Ovary (tissue), 9 donors: ENCODE data around the gene ALDH3A2. TPM values are rescaled to one million over a fixed set of nuclear protein-coding genes. Genes with fewer than 3 reads are reported as not detected.

ENCODE experiments used
- DNase-seq, 5 donors: peaks; one replicate each; pipeline ENCODE4 v3.0.0-alpha.2; 2019 to 2020
- H3K27ac ChIP-seq, 2 donors: fragments of 200-600 bp; one replicate each; pipeline versions ENCODE4 v1.5.1 to v1.8.0; 2019 to 2022
- H3K27me3 ChIP-seq: fragments of 200-600 bp; one replicate; pipeline ENCODE4 v1.8.0; 2022
- H3K36me3 ChIP-seq: fragments of 200-600 bp; sonication (generic); one replicate; pipeline ENCODE4 v1.5.1; 2019
- H3K4me1 ChIP-seq: one replicate; pipeline ENCODE4 v1.8.1; 2013; ENCODE audit warnings: mild to moderate bottlenecking, moderate library complexity; ENCODE audit not compliant: insufficient read depth
- H3K4me3 ChIP-seq: fragments of 200-600 bp; sonication (generic); one replicate; pipeline ENCODE4 v1.5.1; 2017
- H3K9me3 ChIP-seq, 2 donors: fragments of 200-600 bp in 1 of 2; sonication (generic) in 1 of 2; one replicate each; pipeline versions ENCODE4 v1.5.1 to v1.8.1; 2013 to 2019; ENCODE audit warnings: mild to moderate bottlenecking in 1 of 2, moderate library complexity in 1 of 2
- CTCF ChIP-seq, 3 donors: fragments of 450-650 bp in 2 of 3; fragments of 200-600 bp in 1 of 3; IDR thresholded peaks; one replicate each; pipeline versions ENCODE4 v1.5.1 to v1.8.0; 2016 to 2022; ENCODE audit warnings: antibody characterized with exemption in 3 of 3, mild to moderate bottlenecking in 1 of 3
- EP300 ChIP-seq: sonication (generic); formaldehyde crosslinking; IDR thresholded peaks from one replicate; pipeline ENCODE4 v1.6.1; 2017; ENCODE audit warnings: antibody characterized with exemption
- POLR2A ChIP-seq: fragments of 450-650 bp; IDR thresholded peaks from one replicate; pipeline ENCODE4 v1.6.1; 2017; ENCODE audit warnings: antibody characterized with exemption, mild to moderate bottlenecking, moderate library complexity
- WGBS, 3 donors: extraction: QIAGEN DNeasy Blood & Tissue Kit in 1 of 3; methylation state at CpG; one replicate each; pipeline versions ENCODE4 v1.1.5 to v1.1.7; 2013 to 2017; 5-methylcytosine and 5-hydroxymethylcytosine counted together
- intact Hi-C, 4 donors: fragments of 100-400 bp; cut with DNase I; formaldehyde crosslinking; loops; one replicate each; pipeline versions ENCODE4 v1.11.0 to v1.15.1; 2022 to 2023
- polyA plus RNA-seq, 2 donors: library from polyadenylated mRNA; stranded (reverse); fragments of 200-250 nt in 1 of 2; fragments of 350-450 nt in 1 of 2; fragmentation: Illumina TruSeq in 1 of 2; extraction: RNeasy Lipid Tissue Mini Kit (QIAGEN cat#74804) in 1 of 2; gene quantifications; one replicate each; pipeline ENCODE4 v1.2.3, GENCODE V29; 2013 to 2014
- total RNA-seq, 7 donors: library from RNA; depleted of rRNA in 2 of 7; stranded (reverse); fragments of >200 nt in 2 of 7; fragmentation: NEBNext Ultra II Directional in 3 of 7; extraction: Animal tissue kit (Norgen Biotek cat#: 25700) in 3 of 7; gene quantifications; one replicate each; pipeline versions ENCODE4 v1.1.0 to v1.2.4, GENCODE V29; 2016 to 2023
- donor health status: DM: no; HTN: no; CAD: no; lungs with moderate emphysema.
- donor health status: DM: no; HTN: no; CAD: no.
- donor health status: Bipolar disorder and iron deficiency.
- donor health status: DM: yes; HTN: yes; CAD: no.
- donor health status: DM: no; HTN: no; CAD: no.
- donor health status: DM: yes; HTN: yes; CAD: no.

ALDH3A2 gene
- total and polyA plus RNA-seq, 9 donors: 31.1 to 126 (median 74.6) TPM

GRCh38 chr17:19717411-19717908, 68.9 kb downstream of the ALDH3A2 start:
- H3K4me1 ChIP-seq: peaks cover 9% of the 10 kb centered on the region
- no peaks in the 10 kb centered on the region for H3K36me3 ChIP-seq
- TF ChIP-seq EP300 (no peak), POLR2A (no peak), CTCF (IDR thresholded peaks at IDR 0.05) (no peak)
- H3K27me3 ChIP-seq: no peaks in the 10 kb centered on the region
- intact Hi-C loops: no loop called here
- no peak overlapping the region for H3K4me3 ChIP-seq
- WGBS, 3 donors: 86 to 88% (median 86%) methylated on average over 10 of the region's 10 CpGs
- H3K9me3 ChIP-seq: no peaks in the 10 kb centered on the region
- DNase-seq: no peak
- no peak overlapping the region for H3K27ac ChIP-seq

GRCh38 chr17:19718041-19718612, 69.6 kb downstream of the ALDH3A2 start:
- Histone ChIP-seq H3K4me3 (no peak overlapping the region), H3K27me3 (no peaks in the 10 kb centered on the region), H3K4me1 (peaks cover 9% of the 10 kb centered on the region), H3K36me3 (no peaks in the 10 kb centered on the region), H3K27ac (no peak overlapping the region), H3K9me3 (no peaks in the 10 kb centered on the region)
- DNase-seq: no peak
- TF ChIP-seq CTCF (IDR thresholded peaks at IDR 0.05) (no peak), EP300 (no peak), POLR2A (no peak)
- intact Hi-C loops: no loop called here
- 57 to 66% (median 62%) methylated on average over 12 of the region's 12 CpGs for WGBS, 3 donors

- Histone ChIP-seq H3K27ac (no peak overlapping the region), H3K27me3 (no peaks in the 10 kb centered on the region), H3K4me1 (peaks cover 9% of the 10 kb centered on the region), H3K4me3 (no peak overlapping the region), H3K9me3 (no peaks in the 10 kb centered on the region), H3K36me3 (no peaks in the 10 kb centered on the region)
- no peak for TF ChIP-seq EP300
- no peak for TF ChIP-seq CTCF (IDR thresholded peaks at IDR 0.05)
- TF ChIP-seq POLR2A: no peak
- DNase-seq: no peak
- intact Hi-C loops: no loop called here
- 77 to 84% (median 80%) methylated on average over 18 of the region's 18 CpGs for WGBS, 3 donors
Observed at GRCh38 chr17:19718613-19719354, 70.2 kb downstream of the ALDH3A2 start.

- no peak overlapping the region for H3K4me3 ChIP-seq
- H3K4me1 ChIP-seq: peaks cover 14% of the 10 kb centered on the region
- no peak overlapping the region for H3K27ac ChIP-seq
- no peaks in the 10 kb centered on the region for H3K9me3 ChIP-seq
- no peak for DNase-seq
- no peak for TF ChIP-seq EP300
- TF ChIP-seq CTCF (IDR thresholded peaks at IDR 0.05): no peak
- no peak for TF ChIP-seq POLR2A
- whole genome bisulfite sequencing, 3 donors: 91 to 94% (median 92%) methylated on average over 23 of the region's 23 CpGs
- no peaks in the 10 kb centered on the region for H3K36me3 ChIP-seq
- intact Hi-C loops: loop anchor here in 1 of 4 donors (10.0 kb wide), 1 partner anchor 55 kb away; no protein-coding TSS in a partner anchor
- H3K27me3 ChIP-seq: no peaks in the 10 kb centered on the region
Observed at GRCh38 chr17:19719355-19720209, 71.0 kb downstream of the ALDH3A2 start.
